HepG2 (cell line): ENCODE results near the gene IFIT2.

Experiments used
- ARHGAP35 ChIP-seq: sonication (generic); formaldehyde crosslinking; IDR thresholded peaks from 2 replicates; pipeline ENCODE4 v1.9.0; 2022; ENCODE audit warnings: mild to moderate bottlenecking, inconsistent platforms, moderate library complexity, missing genetic modification reagents, borderline replicate concordance
- ATAD3A ChIP-seq: sonication (generic); formaldehyde crosslinking; IDR thresholded peaks from 2 replicates; pipeline ENCODE4 v1.4.0; 2020; ENCODE audit warnings: missing genetic modification reagents
- ATF2 ChIP-seq: sonication (generic); formaldehyde crosslinking; IDR thresholded peaks from 2 replicates; pipeline ENCODE4 v1.4.0; 2020; ENCODE audit warnings: missing genetic modification reagents
- CREB1 ChIP-seq, 2 experiments: fragments of 450-650 bp in 1 of 2; IDR thresholded peaks; 2 replicates each; pipeline ENCODE4 v1.6.1; 2016 to 2017; ENCODE audit warnings: control low read depth in 1 of 2, mild to moderate bottlenecking in 1 of 2, missing compliant biosample characterization in 1 of 2, missing genetic modification characterization in 1 of 2
- CTCF ChIP-seq: sonication (generic); formaldehyde crosslinking; IDR thresholded peaks from 2 replicates; pipeline ENCODE4 v1.5.0; 2020; ENCODE audit warnings: mild to moderate bottlenecking, missing genetic modification reagents, moderate library complexity
- E2F1 ChIP-seq: sonication (generic); formaldehyde crosslinking; IDR thresholded peaks from 2 replicates; pipeline ENCODE4 v1.5.0; 2020; ENCODE audit warnings: missing genetic modification reagents
- ETV5 ChIP-seq: IDR thresholded peaks from 2 replicates; pipeline ENCODE4 v1.6.1; 2018; ENCODE audit warnings: missing biosample characterization, missing genetic modification reagents, inconsistent platforms, borderline replicate concordance
- POLR2A ChIP-seq, 2 experiments: IDR thresholded peaks; 2 replicates each; pipeline ENCODE4 v1.6.1; 2011; ENCODE audit warnings: low read depth in 2 of 2, low read length in 2 of 2, mild to moderate bottlenecking in 1 of 2, moderate library complexity in 1 of 2; ENCODE audit not compliant: insufficient read depth in 1 of 2
- TBL1XR1 ChIP-seq: fragments of 150-350 bp; IDR thresholded peaks from 2 replicates; pipeline ENCODE4 v1.6.1; 2014; ENCODE audit warnings: borderline replicate concordance, low read length; ENCODE audit not compliant: partially characterized antibody
- TCF12 ChIP-seq, 2 experiments: fragments of 450-650 bp in 1 of 2; sonication (generic) in 1 of 2; formaldehyde crosslinking in 1 of 2; IDR thresholded peaks; 2 replicates each; pipeline versions ENCODE4 v1.6.1 to v1.8.0; 2017 to 2022; ENCODE audit warnings: antibody characterized with exemption in 1 of 2, mild to moderate bottlenecking in 1 of 2, missing genetic modification reagents in 1 of 2, moderate library complexity in 1 of 2
- ZFP37 ChIP-seq: sonication (generic); formaldehyde crosslinking; IDR thresholded peaks from 2 replicates; pipeline ENCODE4 v1.4.0; 2020; ENCODE audit warnings: missing genetic modification reagents, borderline replicate concordance
- ZNF629 ChIP-seq: sonication (generic); formaldehyde crosslinking; conservative IDR thresholded peaks from 2 replicates; pipeline ENCODE4 v1.5.0; 2020; ENCODE audit warnings: missing genetic modification reagents
- TF ChIP-seq, protein P1 (sequence below): sonication (generic); formaldehyde crosslinking; IDR thresholded peaks from 2 replicates; pipeline ENCODE4 v1.4.0; 2020; ENCODE audit warnings: missing genetic modification reagents
- TF ChIP-seq, protein P2 (sequence below), 2 experiments: sonication (generic) in 1 of 2; formaldehyde crosslinking in 1 of 2; IDR thresholded peaks; 2 replicates each; pipeline versions ENCODE4 v1.5.1 to v1.6.1; 2011 to 2020; ENCODE audit warnings: borderline replicate concordance in 1 of 2, low read depth in 1 of 2, low read length in 1 of 2, mild to moderate bottlenecking in 1 of 2, missing genetic modification reagents in 1 of 2, moderate library complexity in 1 of 2

- no peak for TF ChIP-seq CTCF (CRISPR knock-in tag)
- TF ChIP-seq E2F1 (CRISPR knock-in tag), result no peak
- TF ChIP-seq ETV5 (CRISPR knock-in tag), result no peak
- TF ChIP-seq, protein P1, sequence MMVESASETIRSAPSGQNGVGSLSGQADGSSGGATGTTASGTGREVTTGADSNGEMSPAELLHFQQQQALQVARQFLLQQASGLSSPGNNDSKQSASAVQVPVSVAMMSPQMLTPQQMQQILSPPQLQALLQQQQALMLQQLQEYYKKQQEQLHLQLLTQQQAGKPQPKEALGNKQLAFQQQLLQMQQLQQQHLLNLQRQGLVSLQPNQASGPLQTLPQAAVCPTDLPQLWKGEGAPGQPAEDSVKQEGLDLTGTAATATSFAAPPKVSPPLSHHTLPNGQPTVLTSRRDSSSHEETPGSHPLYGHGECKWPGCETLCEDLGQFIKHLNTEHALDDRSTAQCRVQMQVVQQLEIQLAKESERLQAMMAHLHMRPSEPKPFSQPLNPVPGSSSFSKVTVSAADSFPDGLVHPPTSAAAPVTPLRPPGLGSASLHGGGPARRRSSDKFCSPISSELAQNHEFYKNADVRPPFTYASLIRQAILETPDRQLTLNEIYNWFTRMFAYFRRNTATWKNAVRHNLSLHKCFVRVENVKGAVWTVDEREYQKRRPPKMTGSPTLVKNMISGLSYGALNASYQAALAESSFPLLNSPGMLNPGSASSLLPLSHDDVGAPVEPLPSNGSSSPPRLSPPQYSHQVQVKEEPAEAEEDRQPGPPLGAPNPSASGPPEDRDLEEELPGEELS (CRISPR knock-in tag), result no peak
- TF ChIP-seq ATAD3A, result no peak
- no peak for TF ChIP-seq ATF2 (CRISPR knock-in tag)
- TF ChIP-seq, protein P2, sequence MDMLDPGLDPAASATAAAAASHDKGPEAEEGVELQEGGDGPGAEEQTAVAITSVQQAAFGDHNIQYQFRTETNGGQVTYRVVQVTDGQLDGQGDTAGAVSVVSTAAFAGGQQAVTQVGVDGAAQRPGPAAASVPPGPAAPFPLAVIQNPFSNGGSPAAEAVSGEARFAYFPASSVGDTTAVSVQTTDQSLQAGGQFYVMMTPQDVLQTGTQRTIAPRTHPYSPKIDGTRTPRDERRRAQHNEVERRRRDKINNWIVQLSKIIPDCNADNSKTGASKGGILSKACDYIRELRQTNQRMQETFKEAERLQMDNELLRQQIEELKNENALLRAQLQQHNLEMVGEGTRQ (IDR thresholded peaks at IDR 0.05; ENCODE audit: low read depth, low read length), result no peak
- TF ChIP-seq, protein P2 (CRISPR knock-in tag; IDR thresholded peaks at IDR 0.05; ENCODE audit: borderline replicate concordance), result no peak
- no peak for TF ChIP-seq TCF12 (IDR thresholded peaks at IDR 0.05)
- no peak for TF ChIP-seq TCF12 (CRISPR knock-in tag; IDR thresholded peaks at IDR 0.05)
- no peak for TF ChIP-seq ZNF629 (CRISPR knock-in tag)
- no peak for TF ChIP-seq ARHGAP35 (CRISPR knock-in tag)
- no peak for TF ChIP-seq TBL1XR1
- TF ChIP-seq ZFP37 (CRISPR knock-in tag), result no peak
- TF ChIP-seq CREB1 (IDR thresholded peaks at IDR 0.05), result no peak
- no peak for TF ChIP-seq CREB1 (CRISPR knock-in tag; IDR thresholded peaks at IDR 0.05)
- TF ChIP-seq POLR2A (IDR thresholded peaks at IDR 0.05; ENCODE audit: insufficient read depth in 1 of 2, low read depth in 2 of 2, low read length in 2 of 2), result no peak
These were observed 7.1 kb upstream of the IFIT2 start for GRCh38 chr10:89294721-89295239.
